Mucosa of gallbladder (tissue), 1 donor: ENCODE results near the gene CEP83. TPM values are rescaled to one million over a fixed set of nuclear protein-coding genes. Genes with fewer than 3 reads are reported as not detected.
A peak's percentile ranks its signal among the peaks of the same experiment; 100 is the strongest.

ENCODE experiments used
- DNase-seq: peaks from one replicate; pipeline ENCODE4 v3.0.0-alpha.2; 2020; ENCODE audit warnings: low spot score
- total RNA-seq: library from RNA; stranded (reverse); gene quantifications from one replicate; pipeline ENCODE4 v1.2.1, GENCODE V29; 2021
- donor health status: DM: no; HTN: no; CAD: no.

The CEP83 gene
- total RNA-seq, 1 donor from 2014 or later, result 7.0 TPM

DNA sequence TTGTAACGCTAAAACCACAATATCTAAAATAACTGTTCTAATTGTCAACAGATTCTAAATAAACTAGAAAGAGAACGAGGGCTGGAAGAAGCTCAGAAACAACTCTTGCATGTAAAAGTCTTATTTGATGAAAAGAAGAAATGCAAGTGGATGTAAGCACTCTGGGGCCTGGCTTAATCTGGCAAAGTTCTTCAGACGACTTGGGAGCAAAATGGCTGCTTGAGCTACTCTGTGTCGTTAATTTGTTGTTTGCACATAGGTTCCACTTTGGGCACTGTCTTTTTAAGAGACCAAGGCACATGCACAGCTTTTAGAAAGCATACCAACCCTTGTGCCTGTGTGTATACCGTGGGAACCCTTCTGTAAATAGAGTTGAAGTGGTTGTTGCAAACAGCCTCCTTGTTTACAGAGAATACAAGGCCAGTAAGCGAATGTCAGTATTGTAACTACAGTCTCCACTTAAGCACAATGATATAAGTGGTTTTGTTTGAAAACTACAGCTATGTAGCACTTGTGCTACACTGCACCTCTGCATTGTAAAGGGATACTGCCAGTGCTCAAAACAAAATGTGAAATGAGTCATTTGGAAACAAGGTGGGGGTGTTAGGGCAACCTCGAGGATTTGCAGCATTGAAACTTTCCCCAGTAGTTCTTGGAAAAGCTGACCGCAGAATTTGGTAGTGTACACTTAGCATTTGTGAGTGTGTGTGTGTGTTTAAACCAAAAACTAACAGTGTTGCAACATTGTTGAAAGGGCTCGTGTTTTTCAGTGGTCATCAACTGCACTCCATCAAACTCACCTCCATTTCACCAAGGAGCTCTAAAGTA lies 154.3 kb downstream of the CEP83 start:
- no peak for DNase-seq

DNA sequence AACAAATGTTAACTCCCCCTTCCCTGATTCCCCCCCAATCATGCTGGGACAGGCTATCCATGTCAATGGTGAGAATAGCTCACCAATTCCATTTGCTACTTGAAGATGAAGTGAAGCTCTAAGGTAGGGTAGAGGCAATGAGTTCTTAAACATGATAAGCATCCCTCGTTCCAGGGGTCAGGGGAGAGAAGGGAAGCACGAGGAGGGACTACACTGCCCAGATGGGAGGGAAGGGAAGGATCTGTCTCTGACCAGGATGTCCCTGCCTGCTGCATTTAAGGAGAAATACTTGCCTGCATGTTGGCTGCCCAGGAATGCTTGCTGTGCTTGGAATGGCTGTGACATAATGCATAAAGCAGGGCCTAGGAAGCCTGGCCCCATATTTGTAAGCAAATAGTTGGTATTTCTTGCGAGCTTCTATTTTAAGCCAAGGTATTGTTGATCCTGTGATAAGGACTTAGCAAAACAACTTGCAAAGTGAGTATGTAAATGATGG lies 155.1 kb downstream of the CEP83 start:
- peak; percentile 28 for DNase-seq

DNA sequence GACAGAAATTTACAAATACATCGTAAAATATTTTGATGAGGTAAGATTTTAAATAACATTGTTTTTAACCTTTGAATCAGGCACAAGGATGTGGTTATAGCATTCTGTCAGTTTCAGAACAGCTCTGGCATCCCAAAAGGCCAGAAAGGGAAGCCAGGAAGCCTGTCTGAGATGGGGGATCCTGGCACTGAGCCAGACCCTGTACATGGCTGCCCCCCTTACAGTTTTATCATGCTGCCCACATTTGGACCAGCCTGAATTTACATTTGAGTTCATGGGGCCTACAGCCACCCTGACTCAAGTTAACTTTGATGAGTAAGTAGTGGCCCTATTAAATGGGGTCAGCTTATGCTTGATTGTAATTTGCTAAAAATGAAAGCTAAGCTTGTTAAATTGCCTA lies 155.7 kb downstream of the CEP83 start:
- DNase-seq, result no peak

DNA sequence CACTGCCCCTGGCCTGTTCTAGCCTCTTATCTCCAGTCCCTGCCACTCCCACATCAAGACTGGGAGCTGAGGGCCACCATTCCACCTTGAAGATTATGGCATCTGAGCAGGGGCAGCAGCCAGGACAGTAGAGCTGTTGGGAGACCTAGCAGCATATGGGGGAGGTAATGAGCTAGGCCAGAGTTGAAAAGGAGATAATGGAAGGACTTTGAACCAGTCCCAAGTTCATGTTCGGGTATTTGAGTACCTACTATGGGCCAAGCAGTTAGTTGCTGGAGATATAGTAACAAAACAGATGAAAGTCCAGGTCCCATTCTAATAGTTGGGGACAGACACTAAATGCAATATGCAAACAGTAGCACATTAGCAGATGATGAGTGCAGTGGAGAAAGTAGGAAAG lies 159.8 kb downstream of the CEP83 start:
- DNase-seq, result no peak

DNA sequence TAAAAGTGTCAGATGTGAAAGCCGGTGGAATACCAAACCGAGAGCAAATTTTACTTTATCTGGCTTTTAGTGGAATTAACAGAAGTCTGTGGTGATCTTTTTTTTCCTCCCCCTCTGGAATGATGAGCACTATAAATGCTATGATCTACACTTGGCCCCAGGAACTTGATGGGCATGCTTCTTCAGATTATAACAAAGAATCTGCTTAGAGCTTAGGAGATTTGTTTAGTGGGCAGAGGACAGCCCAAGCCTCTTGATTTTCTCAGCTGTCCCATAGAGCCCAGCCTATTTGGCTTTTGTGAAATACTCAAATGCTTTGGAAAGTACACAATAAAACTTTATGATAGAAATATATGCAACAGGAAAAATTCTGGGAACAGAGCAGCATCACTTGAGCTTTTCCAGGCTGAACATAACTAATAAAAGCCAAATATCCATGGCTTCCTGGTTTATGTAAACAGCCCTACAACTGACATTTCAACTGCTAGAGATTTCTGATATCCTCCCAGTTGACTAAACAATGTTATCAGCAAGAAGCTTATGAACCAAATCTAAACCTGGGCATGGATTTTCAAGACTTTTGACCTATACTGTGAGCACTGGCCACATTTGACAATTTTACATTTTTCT lies 161.7 kb downstream of the CEP83 start:
- no peak for DNase-seq

DNA sequence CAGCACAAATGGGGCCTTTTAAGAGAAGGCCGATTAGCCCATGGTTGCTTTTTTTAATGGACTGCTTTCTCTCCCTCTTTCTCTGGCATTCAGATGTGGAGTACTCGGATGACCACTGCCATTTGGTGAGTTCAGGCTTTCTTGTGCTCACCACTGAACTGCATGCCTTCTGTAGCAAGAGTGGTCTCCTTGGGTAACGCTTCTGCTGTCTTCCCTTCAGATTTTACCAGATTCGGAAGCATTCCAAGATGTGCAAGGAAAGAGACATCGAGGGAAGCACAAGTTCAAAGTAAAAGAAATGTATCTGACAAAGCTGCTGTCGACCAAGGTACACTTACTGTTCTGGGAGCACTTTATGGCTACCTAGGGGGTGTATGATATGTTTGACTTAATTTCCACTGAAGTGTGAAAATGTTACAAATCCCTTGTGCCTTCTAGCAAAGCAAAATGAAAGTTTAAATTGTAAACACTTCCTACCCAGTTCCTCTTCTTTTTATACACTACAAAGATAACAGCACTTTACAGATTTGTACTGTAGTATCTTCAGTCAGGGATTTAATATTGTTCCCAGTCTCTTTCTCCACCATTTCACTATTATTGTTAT lies 162.5 kb downstream of the CEP83 start:
- no peak for DNase-seq

DNA sequence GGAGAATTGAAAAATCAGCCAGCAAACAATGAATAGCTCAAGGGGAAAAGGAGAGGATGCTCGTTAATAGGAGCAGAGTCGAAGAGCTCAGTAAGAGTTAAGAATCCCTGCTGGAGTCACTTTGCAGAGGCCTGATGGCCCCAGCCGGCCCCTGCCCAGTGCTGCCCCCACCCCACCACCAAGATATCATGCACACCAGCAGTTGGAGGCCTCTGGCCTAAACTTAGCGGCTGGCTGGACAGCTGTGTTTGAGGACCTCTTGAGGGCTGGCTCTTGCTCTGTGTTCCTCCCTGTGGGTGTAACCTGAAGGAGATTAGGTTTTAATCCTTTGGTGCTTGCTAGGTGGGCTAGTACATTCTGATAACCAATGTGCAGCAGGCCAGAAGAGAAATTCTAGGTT lies 169.3 kb downstream of the CEP83 start:
- no peak for DNase-seq

DNA sequence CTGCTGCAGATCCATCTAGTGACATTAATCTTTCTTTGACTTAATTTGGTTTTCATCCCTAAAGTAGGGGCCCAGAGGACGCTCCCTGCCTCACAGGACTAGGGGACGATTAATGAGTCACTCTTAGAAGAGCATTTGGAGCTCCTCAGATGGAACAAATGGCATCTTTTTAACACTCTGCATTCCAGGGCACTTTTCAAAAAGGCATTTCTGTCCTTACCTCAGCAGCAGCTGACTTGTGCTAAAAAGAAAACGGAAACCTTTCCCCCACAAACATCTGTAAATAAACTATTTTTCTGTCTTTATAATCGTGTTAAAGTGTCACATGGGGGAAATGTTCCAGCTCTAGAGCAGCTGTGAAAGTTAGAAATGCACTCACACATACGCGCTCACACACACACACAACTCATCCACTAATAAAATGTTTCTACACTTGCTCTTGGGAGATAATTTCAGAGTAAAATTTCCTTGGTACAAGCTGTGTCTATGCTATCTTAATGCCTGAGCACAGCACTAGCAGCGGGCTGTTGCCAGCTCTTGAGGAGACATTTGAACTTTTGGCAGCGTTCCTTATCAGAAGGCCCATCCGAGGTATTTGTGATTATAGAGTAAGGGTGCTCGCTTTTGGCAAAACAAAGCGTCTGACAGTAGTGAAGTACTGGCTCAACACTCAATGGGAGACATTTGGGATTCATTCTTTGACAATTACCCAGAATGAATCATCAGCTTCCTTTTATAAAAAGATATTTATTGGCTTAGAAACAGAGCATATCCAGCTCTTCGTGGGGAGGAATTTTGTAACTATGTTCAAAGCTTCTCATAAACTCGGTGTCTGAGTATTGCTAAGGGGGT lies 170.0 kb downstream of the CEP83 start:
- DNase-seq, result no peak

DNA sequence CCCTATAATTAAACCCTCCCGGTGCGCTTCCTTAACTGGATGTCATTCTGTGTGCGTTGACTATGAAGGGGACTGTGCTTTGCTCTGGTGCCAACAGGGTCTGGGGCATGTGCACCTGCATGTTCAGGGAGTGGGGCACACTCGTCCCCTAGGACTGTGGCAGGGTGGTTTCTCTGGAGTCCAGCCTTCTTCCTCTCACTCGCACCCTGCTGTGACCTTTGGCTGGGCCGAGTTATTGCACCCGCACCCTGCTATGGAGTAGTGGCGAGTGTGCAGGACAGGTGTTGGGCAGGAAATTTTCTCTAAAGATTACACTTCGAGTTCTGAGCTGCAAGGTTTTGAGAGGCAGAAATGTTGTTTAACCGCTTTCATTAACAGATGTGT lies 172.4 kb downstream of the CEP83 start:
- no peak for DNase-seq

DNA sequence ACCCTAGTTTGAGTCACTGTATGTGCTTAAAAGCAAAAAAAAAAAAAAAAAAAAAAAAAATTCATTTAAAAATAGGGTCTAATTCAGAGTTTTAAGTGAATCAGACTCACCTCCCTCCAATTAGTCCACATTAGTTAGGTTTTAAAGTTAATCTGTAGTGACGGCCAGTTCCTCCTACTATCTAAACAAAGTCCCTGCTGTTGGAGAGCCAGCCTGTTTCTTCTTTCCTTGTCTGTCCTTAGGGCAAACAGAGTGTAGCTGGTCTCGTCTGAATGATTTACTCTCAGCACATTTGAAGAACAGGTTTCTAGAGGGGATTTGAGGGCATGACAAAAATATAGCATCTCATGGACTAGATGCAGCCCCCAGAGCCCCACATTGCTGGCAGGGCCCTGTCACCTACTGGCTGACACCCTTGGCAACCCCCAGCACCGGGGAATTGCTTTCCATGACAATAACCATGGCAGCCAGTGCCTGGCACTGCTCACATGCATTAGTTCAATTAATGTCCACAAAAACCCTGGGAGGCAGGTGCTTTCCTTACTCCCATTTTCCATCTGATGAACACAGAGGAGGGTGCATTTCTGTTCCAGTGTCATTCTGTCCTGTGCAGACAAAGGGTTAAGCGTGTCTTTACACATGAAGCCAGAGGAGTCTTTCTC lies 173.0 kb downstream of the CEP83 start:
- no peak for DNase-seq

DNA sequence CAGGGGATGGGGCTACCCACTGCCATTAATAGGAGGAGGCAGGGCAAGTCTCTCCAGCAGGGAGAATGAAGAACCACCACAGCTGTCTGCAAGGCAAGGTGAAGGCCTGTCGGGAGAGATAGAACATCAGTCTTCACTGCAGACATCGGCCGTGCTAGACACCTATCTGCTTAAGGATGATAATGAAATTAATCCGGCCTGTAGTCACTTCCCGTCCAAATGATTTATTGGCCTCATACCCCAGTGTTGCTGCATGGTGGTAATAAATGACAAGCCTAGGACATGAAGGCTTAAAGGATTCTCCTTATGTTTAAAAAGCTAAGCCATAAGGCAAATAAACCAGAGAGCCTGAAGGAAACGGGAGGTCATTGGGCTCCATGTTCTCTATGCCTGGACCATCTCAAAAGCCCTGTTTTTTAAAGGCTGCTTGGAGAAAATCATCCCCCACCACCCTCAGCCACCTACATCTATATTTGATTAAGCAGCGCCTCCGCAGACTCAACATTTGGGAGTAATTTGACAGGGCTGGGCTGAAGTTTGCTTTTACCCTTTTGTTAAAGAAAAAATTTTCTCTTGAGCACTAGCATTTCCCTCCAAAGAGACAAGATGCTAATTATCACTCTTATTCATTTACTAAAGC lies 173.6 kb downstream of the CEP83 start:
- no peak for DNase-seq

DNA sequence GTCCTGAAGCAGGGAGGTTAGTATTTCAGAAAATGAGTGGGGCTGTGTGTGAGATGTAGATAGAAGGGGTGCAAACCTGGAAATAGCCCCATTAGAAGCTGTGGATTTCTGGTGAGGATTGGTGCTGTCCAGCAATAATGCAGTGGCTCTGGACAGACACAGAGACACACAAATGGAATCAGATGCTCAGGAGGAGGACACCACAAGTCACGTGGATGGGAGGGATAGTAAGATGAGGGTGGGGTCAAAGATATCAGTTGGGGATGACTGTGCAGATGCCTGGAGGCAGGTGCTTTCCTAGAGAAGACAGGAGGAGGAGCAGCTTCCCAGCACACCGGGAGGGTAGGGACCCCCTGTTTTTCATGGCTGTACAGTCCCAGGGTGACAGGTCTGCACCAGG lies 174.8 kb downstream of the CEP83 start:
- no peak for DNase-seq

DNA sequence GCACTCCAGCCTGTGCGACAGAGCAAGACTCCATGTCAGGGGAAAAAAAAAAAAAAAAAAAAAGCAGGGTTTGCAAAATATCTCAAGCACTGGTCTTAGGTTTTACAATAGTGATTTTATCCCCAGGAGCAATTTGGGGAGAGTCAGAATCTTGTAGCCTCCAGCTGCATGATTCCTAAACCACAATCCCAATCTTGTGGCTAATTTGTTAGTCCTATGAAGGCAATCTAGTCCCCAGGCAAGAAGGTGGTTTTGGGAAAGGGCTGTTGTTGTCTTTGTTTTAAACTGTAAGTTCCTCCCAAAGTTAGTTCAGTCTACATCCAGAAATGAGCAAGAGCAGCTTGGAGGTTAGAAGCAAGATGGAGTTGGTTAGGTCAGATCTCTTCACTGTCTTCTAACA lies 175.6 kb downstream of the CEP83 start:
- DNase-seq, result no peak

DNA sequence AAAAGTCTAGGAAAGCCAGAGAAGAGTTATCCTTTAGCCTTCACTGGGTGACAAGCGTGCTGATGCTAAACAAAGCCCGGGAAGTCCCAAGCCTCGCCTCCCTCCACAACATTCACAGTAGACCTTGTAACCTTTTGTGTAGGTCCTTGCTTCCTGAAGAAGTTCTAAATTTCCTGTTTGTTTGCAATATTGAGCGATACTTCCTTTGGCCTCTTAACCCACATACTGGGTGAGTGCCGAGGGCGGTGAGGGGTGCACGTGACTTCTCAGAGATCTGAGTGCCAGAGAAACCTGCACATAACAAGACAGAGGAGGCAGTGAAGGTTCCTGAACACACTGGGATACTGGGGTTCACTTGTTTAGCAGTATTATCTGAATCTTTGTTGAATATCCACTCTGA lies 177.0 kb downstream of the CEP83 start:
- no peak for DNase-seq

DNA sequence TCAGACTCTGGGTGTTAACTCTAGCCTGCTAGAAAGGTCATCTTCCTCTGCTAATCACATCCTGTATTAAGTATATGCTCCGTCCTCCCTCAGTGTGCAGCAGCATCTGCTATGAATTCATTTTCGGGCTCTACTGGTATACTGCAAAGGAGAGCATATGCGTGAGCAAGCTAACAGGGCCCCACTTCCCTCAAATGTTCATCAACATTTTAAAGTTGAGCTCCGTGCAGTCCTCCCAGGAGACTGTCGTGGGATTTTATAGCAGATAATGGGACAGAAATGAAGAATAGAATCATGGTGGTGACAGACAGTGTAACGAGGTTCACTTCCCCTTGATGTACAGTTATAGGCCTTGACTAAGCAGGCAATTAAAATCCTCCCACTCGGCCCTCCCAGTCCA lies 179.6 kb downstream of the CEP83 start:
- DNase-seq, result no peak

DNA sequence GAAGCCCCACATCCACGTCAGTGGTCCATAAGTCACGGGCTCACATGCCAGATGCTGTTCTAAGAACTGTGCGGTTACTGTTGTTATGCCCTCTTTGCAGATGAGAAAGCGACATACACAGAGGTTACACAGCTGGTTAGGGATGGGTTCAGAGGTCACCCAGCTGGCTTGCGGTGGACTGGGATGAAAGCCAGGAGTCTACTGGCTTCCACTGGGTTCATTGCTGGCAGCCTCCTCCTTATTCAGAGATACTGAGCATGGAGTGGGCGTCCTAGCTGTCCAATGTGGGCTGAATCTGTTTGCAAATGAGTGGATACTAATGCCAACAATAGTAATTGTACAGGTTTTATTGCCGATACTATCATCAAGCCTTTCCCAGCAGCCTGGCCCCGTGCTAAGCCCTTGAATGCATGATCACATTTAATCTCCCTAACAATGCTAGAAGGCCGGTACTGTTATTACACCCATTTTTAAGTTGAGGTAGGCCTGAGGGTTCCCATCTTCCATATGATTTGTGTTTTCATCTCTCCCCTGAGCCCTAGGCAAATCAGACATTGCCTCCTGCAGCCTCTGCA lies 182.2 kb downstream of the CEP83 start:
- no peak for DNase-seq

DNA sequence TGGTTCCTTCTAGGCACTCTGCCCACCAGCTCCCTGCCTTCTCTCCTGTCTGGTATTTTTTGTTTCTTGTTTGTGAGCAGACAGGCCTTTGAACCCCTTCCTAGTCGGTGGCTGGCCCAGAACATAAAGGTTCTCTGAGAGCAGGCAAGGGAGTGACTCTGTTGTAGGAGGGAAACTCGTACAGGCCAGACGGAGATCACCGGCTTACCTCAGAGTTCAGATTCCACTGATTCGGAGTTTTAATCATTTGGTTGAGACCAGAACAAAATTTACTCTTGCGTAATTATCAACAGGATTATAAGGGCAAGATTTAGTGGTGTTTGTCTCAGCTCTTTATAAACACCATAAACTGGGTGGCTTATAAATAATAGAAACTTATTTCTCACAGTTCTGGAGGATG lies 182.9 kb downstream of the CEP83 start:
- no peak for DNase-seq

DNA sequence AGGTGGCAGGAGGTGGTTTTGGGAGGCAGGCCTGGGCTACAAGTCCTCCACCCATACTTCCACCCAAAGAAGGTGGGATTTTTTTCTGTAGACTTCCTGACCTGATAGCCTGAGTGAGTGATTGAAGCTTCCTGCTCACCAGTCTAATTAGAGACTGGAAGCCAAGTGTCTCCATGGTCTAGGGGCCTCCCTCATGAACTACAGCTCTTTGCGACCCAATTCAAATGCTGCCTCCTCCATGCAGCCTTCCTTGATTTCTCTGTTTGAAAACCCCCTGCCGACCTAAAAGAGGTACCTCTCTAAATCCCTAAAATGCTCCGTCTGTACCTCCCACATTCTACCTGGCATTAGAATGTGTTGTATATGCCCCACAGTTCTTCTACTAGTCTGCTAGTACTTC lies 186.4 kb downstream of the CEP83 start:
- no peak for DNase-seq

DNA sequence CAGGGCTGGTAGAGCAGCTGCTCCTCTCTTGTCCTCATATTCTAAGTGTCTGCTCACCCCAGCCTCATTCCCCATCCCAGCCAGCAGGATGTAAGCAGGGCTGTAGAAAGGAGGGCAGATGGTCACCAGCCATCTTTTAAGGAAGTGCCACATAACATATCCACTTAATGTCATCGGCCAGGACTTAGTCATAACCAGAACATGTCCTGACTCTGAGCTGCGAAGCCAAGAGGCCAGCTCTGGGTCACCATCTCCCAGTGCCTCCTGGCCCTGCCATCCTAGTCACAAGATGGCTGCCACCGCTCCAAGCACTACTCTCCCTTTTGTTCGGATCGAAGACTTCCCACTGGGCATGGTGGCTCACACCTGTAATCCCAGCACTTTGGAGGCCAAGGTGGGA lies 187.4 kb downstream of the CEP83 start:
- no peak for DNase-seq

DNA sequence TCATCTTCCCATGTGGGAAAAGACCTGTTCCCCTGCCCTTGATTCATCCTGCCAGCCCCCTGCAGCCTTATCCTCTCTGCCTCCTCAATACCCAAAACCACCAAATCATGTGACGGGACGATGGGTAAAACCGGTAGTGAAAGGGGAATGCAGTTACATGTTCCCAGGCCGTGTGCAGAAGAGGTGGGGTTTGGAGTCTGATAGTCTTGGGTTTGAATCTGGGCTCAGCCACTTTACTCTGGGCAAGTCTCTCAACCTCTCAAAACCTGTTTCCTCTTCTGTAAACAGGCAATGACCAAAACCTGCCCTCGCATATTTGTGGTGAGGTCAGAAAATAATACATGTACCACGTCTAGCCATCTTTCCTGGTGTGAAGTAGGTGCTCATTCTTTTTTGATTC lies 188.3 kb downstream of the CEP83 start:
- DNase-seq, result no peak
